ENCODE results near the gene SON.

Gene SON
- long read RNA-seq, full-length matches to known transcripts: 40 of 132 reads
- long read RNA-seq, partial matches to known transcripts: 33 of 132 reads
- long read RNA-seq, other reads (novel, unspliced or antisense): 59 of 132 reads

GRCh38 chr21:33542640-33543504, at the start of gene SON:
Gene SON (plus strand): TSS chr21:33543038. CDS start chr21:33543093, 55 bp downstream.
- H3K4me3 ChIP-seq (replicated peaks; ENCODE audit: insufficient read depth, low read length): peak within 1 kb of the TSS; percentile 79
- peak within 1 kb of the TSS; percentile 98 for H3K27ac ChIP-seq (replicated peaks)
- no peak for TF ChIP-seq GABPA (IDR thresholded peaks at IDR 0.05; ENCODE audit: low read depth)
- TF ChIP-seq, protein P1, sequence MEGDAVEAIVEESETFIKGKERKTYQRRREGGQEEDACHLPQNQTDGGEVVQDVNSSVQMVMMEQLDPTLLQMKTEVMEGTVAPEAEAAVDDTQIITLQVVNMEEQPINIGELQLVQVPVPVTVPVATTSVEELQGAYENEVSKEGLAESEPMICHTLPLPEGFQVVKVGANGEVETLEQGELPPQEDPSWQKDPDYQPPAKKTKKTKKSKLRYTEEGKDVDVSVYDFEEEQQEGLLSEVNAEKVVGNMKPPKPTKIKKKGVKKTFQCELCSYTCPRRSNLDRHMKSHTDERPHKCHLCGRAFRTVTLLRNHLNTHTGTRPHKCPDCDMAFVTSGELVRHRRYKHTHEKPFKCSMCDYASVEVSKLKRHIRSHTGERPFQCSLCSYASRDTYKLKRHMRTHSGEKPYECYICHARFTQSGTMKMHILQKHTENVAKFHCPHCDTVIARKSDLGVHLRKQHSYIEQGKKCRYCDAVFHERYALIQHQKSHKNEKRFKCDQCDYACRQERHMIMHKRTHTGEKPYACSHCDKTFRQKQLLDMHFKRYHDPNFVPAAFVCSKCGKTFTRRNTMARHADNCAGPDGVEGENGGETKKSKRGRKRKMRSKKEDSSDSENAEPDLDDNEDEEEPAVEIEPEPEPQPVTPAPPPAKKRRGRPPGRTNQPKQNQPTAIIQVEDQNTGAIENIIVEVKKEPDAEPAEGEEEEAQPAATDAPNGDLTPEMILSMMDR (IDR thresholded peaks at IDR 0.05; ENCODE audit: insufficient read depth, low read length): no peak
- TF ChIP-seq, protein P2, sequence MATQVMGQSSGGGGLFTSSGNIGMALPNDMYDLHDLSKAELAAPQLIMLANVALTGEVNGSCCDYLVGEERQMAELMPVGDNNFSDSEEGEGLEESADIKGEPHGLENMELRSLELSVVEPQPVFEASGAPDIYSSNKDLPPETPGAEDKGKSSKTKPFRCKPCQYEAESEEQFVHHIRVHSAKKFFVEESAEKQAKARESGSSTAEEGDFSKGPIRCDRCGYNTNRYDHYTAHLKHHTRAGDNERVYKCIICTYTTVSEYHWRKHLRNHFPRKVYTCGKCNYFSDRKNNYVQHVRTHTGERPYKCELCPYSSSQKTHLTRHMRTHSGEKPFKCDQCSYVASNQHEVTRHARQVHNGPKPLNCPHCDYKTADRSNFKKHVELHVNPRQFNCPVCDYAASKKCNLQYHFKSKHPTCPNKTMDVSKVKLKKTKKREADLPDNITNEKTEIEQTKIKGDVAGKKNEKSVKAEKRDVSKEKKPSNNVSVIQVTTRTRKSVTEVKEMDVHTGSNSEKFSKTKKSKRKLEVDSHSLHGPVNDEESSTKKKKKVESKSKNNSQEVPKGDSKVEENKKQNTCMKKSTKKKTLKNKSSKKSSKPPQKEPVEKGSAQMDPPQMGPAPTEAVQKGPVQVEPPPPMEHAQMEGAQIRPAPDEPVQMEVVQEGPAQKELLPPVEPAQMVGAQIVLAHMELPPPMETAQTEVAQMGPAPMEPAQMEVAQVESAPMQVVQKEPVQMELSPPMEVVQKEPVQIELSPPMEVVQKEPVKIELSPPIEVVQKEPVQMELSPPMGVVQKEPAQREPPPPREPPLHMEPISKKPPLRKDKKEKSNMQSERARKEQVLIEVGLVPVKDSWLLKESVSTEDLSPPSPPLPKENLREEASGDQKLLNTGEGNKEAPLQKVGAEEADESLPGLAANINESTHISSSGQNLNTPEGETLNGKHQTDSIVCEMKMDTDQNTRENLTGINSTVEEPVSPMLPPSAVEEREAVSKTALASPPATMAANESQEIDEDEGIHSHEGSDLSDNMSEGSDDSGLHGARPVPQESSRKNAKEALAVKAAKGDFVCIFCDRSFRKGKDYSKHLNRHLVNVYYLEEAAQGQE (IDR thresholded peaks at IDR 0.05; ENCODE audit: insufficient replicate concordance, low read depth): no peak
- TF ChIP-seq SPI1 (IDR thresholded peaks at IDR 0.05; ENCODE audit: borderline replicate concordance, low read depth): 0 out of 2 replicates have a peak, but pooled peaks have one; percentile 14
- TF ChIP-seq POLR2AphosphoS5 (IDR thresholded peaks at IDR 0.05; ENCODE audit: low read depth): peak; percentile 93
- H3K27me3 ChIP-seq (ENCODE audit: insufficient read depth, poor library complexity, severe bottlenecking): no peaks in the 10 kb centered on the region
- peak; percentile 96 to 100 for DNase-seq (ENCODE audit: low read depth in 1 of 2, low spot score in 1 of 2)

DNA sequence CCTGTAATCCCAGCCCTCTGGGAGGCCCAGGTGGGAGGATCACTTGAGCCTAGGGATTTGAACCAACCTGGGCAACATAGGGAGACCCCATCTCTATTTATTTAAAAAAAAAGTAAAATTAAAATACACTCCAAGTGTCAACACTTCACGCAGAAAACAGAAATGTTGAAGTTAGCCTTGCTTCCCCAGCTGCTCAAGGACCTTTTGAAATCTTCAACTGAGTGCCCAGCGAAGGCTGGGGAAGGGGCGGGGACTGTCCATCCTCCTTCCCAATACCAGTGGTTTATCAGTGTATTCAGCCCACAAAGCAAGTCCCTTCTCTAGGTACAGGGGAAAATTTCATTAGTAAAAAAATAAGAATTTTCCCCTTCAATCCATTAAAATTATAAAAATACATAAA, 49.1 kb upstream of the SON start:
- Histone ChIP-seq H3K27me3 (ENCODE audit: insufficient read depth, poor library complexity, severe bottlenecking) (no peaks in the 10 kb centered on the region), H3K4me3 (replicated peaks; ENCODE audit: insufficient read depth, low read length) (no peak overlapping the region), H3K27ac (replicated peaks) (no peak overlapping the region)
- DNase-seq (ENCODE audit: low read depth in 1 of 2, low spot score in 1 of 2): peak in 1 of 2 experiments; percentile 39
- TF ChIP-seq, protein P2 (IDR thresholded peaks at IDR 0.05; ENCODE audit: insufficient replicate concordance, low read depth): no peak
- TF ChIP-seq GABPA (IDR thresholded peaks at IDR 0.05; ENCODE audit: low read depth): no peak
- TF ChIP-seq, protein P1 (IDR thresholded peaks at IDR 0.05; ENCODE audit: insufficient read depth, low read length): no peak
- TF ChIP-seq SPI1 (IDR thresholded peaks at IDR 0.05; ENCODE audit: borderline replicate concordance, low read depth): no peak
- no peak for TF ChIP-seq POLR2AphosphoS5 (IDR thresholded peaks at IDR 0.05; ENCODE audit: low read depth)

GRCh38 chr21:33495743-33496142, 47.1 kb upstream of the SON start:
- Histone ChIP-seq H3K4me3 (replicated peaks; ENCODE audit: insufficient read depth, low read length) (no peak overlapping the region), H3K27me3 (ENCODE audit: insufficient read depth, poor library complexity, severe bottlenecking) (no peaks in the 10 kb centered on the region), H3K27ac (replicated peaks) (no peak overlapping the region)
- TF ChIP-seq GABPA (IDR thresholded peaks at IDR 0.05; ENCODE audit: low read depth) (no peak), SPI1 (IDR thresholded peaks at IDR 0.05; ENCODE audit: borderline replicate concordance, low read depth) (no peak)
- no peak for DNase-seq (ENCODE audit: low read depth in 1 of 2, low spot score in 1 of 2)

GRCh38 chr21:33496345-33496744, 46.5 kb upstream of the SON start:
- no peak overlapping the region for H3K27ac ChIP-seq (replicated peaks)
- no peak overlapping the region for H3K4me3 ChIP-seq (replicated peaks; ENCODE audit: insufficient read depth, low read length)
- no peaks in the 10 kb centered on the region for H3K27me3 ChIP-seq (ENCODE audit: insufficient read depth, poor library complexity, severe bottlenecking)
- no peak for DNase-seq (ENCODE audit: low read depth in 1 of 2, low spot score in 1 of 2)
- TF ChIP-seq POLR2AphosphoS5 (IDR thresholded peaks at IDR 0.05; ENCODE audit: low read depth) (no peak), GABPA (IDR thresholded peaks at IDR 0.05; ENCODE audit: low read depth) (no peak), SPI1 (IDR thresholded peaks at IDR 0.05; ENCODE audit: borderline replicate concordance, low read depth) (no peak)
- TF ChIP-seq, protein P1 (IDR thresholded peaks at IDR 0.05; ENCODE audit: insufficient read depth, low read length): no peak
- TF ChIP-seq, protein P2 (IDR thresholded peaks at IDR 0.05; ENCODE audit: insufficient replicate concordance, low read depth): no peak
